ENCODE data around the gene ZNF606.

- TF ChIP-seq, protein P1, sequence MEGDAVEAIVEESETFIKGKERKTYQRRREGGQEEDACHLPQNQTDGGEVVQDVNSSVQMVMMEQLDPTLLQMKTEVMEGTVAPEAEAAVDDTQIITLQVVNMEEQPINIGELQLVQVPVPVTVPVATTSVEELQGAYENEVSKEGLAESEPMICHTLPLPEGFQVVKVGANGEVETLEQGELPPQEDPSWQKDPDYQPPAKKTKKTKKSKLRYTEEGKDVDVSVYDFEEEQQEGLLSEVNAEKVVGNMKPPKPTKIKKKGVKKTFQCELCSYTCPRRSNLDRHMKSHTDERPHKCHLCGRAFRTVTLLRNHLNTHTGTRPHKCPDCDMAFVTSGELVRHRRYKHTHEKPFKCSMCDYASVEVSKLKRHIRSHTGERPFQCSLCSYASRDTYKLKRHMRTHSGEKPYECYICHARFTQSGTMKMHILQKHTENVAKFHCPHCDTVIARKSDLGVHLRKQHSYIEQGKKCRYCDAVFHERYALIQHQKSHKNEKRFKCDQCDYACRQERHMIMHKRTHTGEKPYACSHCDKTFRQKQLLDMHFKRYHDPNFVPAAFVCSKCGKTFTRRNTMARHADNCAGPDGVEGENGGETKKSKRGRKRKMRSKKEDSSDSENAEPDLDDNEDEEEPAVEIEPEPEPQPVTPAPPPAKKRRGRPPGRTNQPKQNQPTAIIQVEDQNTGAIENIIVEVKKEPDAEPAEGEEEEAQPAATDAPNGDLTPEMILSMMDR (conservative IDR thresholded peaks at IDR 0.05; ENCODE audit: low read depth, low read length): no peak
- no peak for TF ChIP-seq EZH2 (IDR thresholded peaks at IDR 0.05; ENCODE audit: borderline replicate concordance, low read depth, low read length, poor library complexity, severe bottlenecking)
Measured at GRCh38 chr19:57941593-57941992, 61.0 kb downstream of the ZNF606 start.
